ENCODE measurements around the gene MTX3.

MTX3 gene

GRCh38 chr5:79934681-79935080 lies 56.4 kb downstream of the MTX3 start:
- DNase-seq (ENCODE audit: low read depth in 2 of 2): no peak

GRCh38 chr5:79932510-79933504 lies 58.3 kb downstream of the MTX3 start:
- peak; percentile 16 to 18 for DNase-seq (ENCODE audit: low read depth in 2 of 2)

- no peak for DNase-seq (ENCODE audit: low read depth in 2 of 2)
Measured at GRCh38 chr5:79931866-79932265, 59.2 kb downstream of the MTX3 start.

GRCh38 chr5:79931409-79931808 lies 59.7 kb downstream of the MTX3 start:
- no peak for DNase-seq (ENCODE audit: low read depth in 2 of 2)

GRCh38 chr5:79929095-79929494 lies 62.0 kb downstream of the MTX3 start:
- no peak for DNase-seq (ENCODE audit: low read depth in 2 of 2)
